ENCODE data around the gene ATXN10. TPM values are rescaled to one million over a fixed set of nuclear protein-coding genes. Genes with fewer than 3 reads are reported as not detected.
"Not testable (repeated sequence)": the region's sequence is repeated elsewhere in the genome, so short reads cannot be mapped to it uniquely, and the experiment has no call there.

Gene ATXN10
- total RNA-seq, 4 donors from 2014 or later: 35.5 to 83.3 (median 51.1) TPM

GRCh38 chr22:45651931-45652528, 19.6 kb upstream of the ATXN10 start:
- intact Hi-C loops (cut with DNase I; ENCODE audit: low total_unique reads): no loop called here
- H3K4me3 ChIP-seq (ENCODE audit: low read depth, poor library complexity, severe bottlenecking): no peak overlapping the region
- TF ChIP-seq POLR2A (IDR thresholded peaks at IDR 0.05) (no peak), CTCF (IDR thresholded peaks at IDR 0.05) (no peak)
- 89 to 92% methylated on average over 9 to 11 of the region's 11 CpGs for WGBS, 2 donors
- peak in 1 of 2 donors; percentile 70 for DNase-seq (ENCODE audit: low spot score in 2 of 2)

GRCh38 chr22:45656577-45656976, 15.1 kb upstream of the ATXN10 start:
- intact Hi-C loops (cut with DNase I; ENCODE audit: low total_unique reads): no loop called here
- H3K4me3 ChIP-seq (ENCODE audit: low read depth, poor library complexity, severe bottlenecking): no peak overlapping the region
- TF ChIP-seq POLR2A (IDR thresholded peaks at IDR 0.05) (no peak), CTCF (IDR thresholded peaks at IDR 0.05) (no peak)
- 97 to 99% methylated on average over 2 of the region's 2 CpGs for WGBS, 2 donors
- no peak for DNase-seq (ENCODE audit: low spot score in 2 of 2)

GRCh38 chr22:45657701-45658100, 13.9 kb upstream of the ATXN10 start:
- 74 to 79% methylated on average over 4 of the region's 4 CpGs for WGBS, 2 donors
- intact Hi-C loops (cut with DNase I; ENCODE audit: low total_unique reads): no loop called here
- TF ChIP-seq CTCF (IDR thresholded peaks at IDR 0.05) (no peak), POLR2A (IDR thresholded peaks at IDR 0.05) (no peak)
- DNase-seq (ENCODE audit: low spot score in 2 of 2): no peak
- no peak overlapping the region for H3K4me3 ChIP-seq (ENCODE audit: low read depth, poor library complexity, severe bottlenecking)

- WGBS, 2 donors: 56% methylated on average over 1 of the region's 1 CpG
- no peak for TF ChIP-seq POLR2A (IDR thresholded peaks at IDR 0.05)
- no peak for TF ChIP-seq CTCF (IDR thresholded peaks at IDR 0.05)
- DNase-seq (ENCODE audit: low spot score in 2 of 2): no peak
- H3K4me3 ChIP-seq (ENCODE audit: low read depth, poor library complexity, severe bottlenecking): no peak overlapping the region
- intact Hi-C loops (cut with DNase I; ENCODE audit: low total_unique reads): no loop called here
Observed at GRCh38 chr22:45664136-45664646, 7.4 kb upstream of the ATXN10 start.

- WGBS, 2 donors: 89 to 94% methylated on average over 5 of the region's 5 CpGs
- DNase-seq (ENCODE audit: low spot score in 2 of 2): no peak
- TF ChIP-seq CTCF (IDR thresholded peaks at IDR 0.05) (no peak), POLR2A (IDR thresholded peaks at IDR 0.05) (no peak)
- intact Hi-C loops (cut with DNase I; ENCODE audit: low total_unique reads): no loop called here
- no peak overlapping the region for H3K4me3 ChIP-seq (ENCODE audit: low read depth, poor library complexity, severe bottlenecking)
Observed at GRCh38 chr22:45667486-45667885, 4.1 kb upstream of the ATXN10 start.

- DNase-seq (ENCODE audit: low spot score in 2 of 2); H3K4me3 ChIP-seq (ENCODE audit: low read depth, poor library complexity, severe bottlenecking); intact Hi-C loops (cut with DNase I; ENCODE audit: low total_unique reads): not testable (repeated sequence)
- WGBS, 2 donors: 86 to 95% methylated on average over 2 of the region's 2 CpGs
Observed at GRCh38 chr22:45670363-45670762, 1.3 kb upstream of the ATXN10 start.

All from lower leg skin (tissue), 4 donors.